GM12875 (cell line): Measurements from ENCODE around the gene JUNB.

ENCODE experiments used
- H3K4me3 ChIP-seq: one replicate; pipeline ENCODE4 v1.5.1; 2011; ENCODE audit warnings: low read depth, low read length, control low read depth
- CTCF ChIP-seq: IDR thresholded peaks from 2 replicates; pipeline ENCODE4 v1.5.1; 2011; ENCODE audit warnings: low read depth, mild to moderate bottlenecking, control low read depth, inconsistent platforms, low read length, moderate library complexity, borderline replicate concordance; ENCODE audit not compliant: insufficient read depth

Gene JUNB

DNA sequence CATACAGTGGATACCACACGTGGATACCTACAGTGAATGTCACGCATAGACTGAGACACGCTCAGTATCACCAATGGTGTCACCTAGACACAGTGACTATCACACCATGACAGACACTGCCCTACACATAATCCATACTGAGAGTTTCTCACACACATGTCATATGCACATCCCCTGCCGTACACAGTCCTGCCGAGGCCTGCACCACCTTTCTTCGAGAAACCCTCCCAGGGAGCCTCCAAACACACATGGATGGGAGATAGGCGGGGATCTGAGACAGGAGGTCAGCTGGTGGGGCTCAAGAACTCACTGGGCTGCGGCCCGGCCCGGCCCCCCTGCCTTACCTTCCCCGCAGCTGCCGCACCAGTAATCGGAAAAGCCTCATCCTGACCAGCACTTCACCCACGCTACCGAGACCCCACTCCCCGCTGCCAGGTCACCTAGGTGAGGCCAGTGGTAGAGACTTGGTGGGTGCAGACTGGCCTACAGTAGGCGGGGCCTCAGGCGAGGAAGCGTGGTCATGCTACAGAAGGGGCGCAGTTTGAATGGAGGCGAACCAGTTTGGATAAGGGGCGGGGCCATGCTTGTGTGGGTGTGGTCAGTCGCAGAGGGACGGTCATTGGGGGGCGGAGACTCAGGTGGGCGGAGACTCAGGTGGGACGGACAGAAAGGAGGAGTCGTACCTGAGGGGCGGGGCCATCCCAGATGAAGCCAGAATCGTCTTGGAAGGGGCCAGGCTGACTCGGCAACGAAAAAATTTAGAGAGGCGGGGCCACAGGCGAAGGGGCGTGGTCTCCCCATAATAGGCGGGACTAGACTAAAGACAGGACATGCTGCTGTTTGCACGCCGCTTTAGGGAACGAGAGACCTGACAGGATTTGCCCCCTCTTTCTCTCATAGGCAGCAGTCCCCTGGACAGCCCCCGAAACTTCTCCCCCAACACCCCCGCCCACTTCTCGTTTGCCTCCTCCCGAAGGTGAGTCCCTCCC, 49.1 kb downstream of the JUNB start:
- H3K4me3 ChIP-seq, result no peak overlapping the region
- no peak for TF ChIP-seq CTCF

GRCh38 chr19:12841094-12841493, 49.8 kb downstream of the JUNB start:
- no peak for TF ChIP-seq CTCF
- H3K4me3 ChIP-seq, result no peak overlapping the region

GRCh38 chr19:12842511-12842910, 51.2 kb downstream of the JUNB start:
- H3K4me3 ChIP-seq, result no peak overlapping the region
- TF ChIP-seq CTCF, result no peak
